HepG2 (cell line): Measurements from ENCODE around the gene NDUFC1.

Source experiments
- CTCF ChIP-seq: sonication (generic); formaldehyde crosslinking; IDR thresholded peaks from 2 replicates; pipeline ENCODE4 v1.5.0; 2020; ENCODE audit warnings: mild to moderate bottlenecking, missing genetic modification reagents, moderate library complexity
- ZNF543 ChIP-seq: sonication (generic); formaldehyde crosslinking; IDR thresholded peaks from 2 replicates; pipeline ENCODE4 v1.4.0; 2020; ENCODE audit warnings: mild to moderate bottlenecking, missing genetic modification reagents
- ZNF777 ChIP-seq: sonication (generic); formaldehyde crosslinking; IDR thresholded peaks from 2 replicates; pipeline ENCODE4 v1.4.0; 2020; ENCODE audit warnings: missing genetic modification reagents

GRCh38 chr4:139273835-139274234 is 28.4 kb downstream of the NDUFC1 start:
- TF ChIP-seq ZNF543 (CRISPR knock-in tag) (no peak), ZNF777 (CRISPR knock-in tag) (no peak), CTCF (CRISPR knock-in tag) (no peak)
